CD4-positive, alpha-beta T cell treated with Interleukin-10 for 1 hour (primary cell): ENCODE results near the gene AICDA.

Experiments used
- DNase-seq: peaks from one replicate; pipeline ENCODE4 v3.0.0-alpha.2; 2020

AICDA gene

DNA sequence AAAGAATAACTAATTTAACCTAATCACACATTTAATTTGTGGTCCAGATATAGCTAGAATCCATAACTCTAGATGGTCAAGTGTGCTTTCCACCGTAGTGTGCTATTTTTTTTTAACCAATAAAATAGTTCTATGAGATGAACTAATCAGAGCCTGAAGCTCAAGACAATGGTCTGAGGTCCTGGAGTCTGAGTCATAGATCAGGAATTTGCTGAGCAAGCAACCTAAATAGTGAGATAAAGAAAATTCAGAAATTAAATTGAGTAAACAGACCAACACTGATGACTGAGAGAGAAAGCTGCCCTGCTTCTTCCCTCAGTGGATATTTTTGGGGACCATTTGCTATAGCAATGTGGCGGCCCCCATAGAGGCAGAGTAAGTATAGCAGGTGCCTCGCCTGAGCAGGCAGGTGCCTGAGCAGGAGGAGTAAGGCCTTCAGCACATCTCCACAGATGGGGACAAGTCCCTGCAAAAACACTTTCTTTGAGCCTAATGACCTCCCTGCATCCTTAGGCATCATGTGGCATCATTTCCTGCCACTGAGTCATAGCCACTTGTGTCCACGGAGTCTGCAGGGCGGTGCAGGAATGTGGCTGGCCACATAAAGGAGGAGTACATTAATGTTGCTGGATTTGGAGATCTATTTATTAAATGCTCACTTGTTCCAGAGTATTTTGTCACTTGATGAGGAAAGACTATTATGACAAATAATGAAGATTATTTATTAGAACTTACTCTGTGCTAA is 58.0 kb downstream of the AICDA start:
- no peak for DNase-seq

DNA sequence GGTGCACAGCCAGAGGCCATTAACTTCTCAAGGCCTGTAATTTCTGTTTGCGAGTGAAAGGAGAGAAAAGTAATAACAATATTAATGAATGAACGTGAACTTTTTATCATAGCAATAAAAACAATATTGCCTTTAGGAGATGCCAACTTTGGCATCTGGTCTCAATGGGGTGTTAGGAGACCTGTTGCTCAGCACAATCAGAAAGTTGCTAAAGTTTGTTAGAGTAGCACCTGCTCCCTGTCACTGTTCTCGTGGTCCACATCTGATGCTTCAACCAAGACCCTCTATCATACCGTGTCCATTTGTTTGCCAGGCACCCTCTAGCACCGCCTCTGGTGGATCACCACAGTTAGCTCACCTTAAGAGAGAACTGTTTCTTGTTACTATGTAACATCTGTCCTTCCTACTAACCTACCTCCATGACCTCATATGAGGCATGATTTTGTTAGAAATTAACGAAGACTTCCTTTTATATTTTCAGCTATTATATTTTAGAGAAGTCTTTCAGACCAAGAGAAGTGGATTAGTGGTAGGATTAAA is 59.5 kb downstream of the AICDA start:
- DNase-seq: no peak
